Smooth muscle cell (in vitro differentiated cells): ENCODE results near the gene GDF3. TPM values are rescaled to one million over a fixed set of nuclear protein-coding genes. Genes with fewer than 3 reads are reported as not detected.

ENCODE experiments used
- DNase-seq: peaks from one replicate; lab custom pipeline; 2025; ENCODE audit not compliant: unreplicated experiment; lab: John Stamatoyannopoulos, UW
- H2AFZ ChIP-seq: fragments of 200-600 bp; sonication (generic); 2 replicates; pipeline ENCODE4 v1.6.0; 2016; ENCODE audit warnings: antibody characterized with exemption, low read depth, mild to moderate bottlenecking
- H3F3A ChIP-seq: fragments of 200-600 bp; sonication (generic); 2 replicates; pipeline ENCODE4 v1.6.0; 2017; ENCODE audit warnings: antibody characterized with exemption, low read depth
- H3K27ac ChIP-seq: fragments of 200-600 bp; sonication (generic); 2 replicates; pipeline ENCODE4 v1.5.1; 2016; ENCODE audit warnings: low read depth, mild to moderate bottlenecking
- H3K27me3 ChIP-seq: fragments of 200-600 bp; sonication (generic); 2 replicates; pipeline ENCODE4 v1.6.1; 2016; ENCODE audit warnings: low read depth, mild to moderate bottlenecking
- H3K36me3 ChIP-seq: fragments of 200-600 bp; sonication (generic); 2 replicates; pipeline ENCODE4 v1.5.1; 2016; ENCODE audit warnings: low read depth
- H3K4me1 ChIP-seq: fragments of 200-600 bp; sonication (generic); 2 replicates; pipeline ENCODE4 v1.5.1; 2016; ENCODE audit warnings: low read depth
- H3K4me2 ChIP-seq: fragments of 200-600 bp; sonication (generic); 2 replicates; pipeline ENCODE4 v1.6.0; 2016; ENCODE audit warnings: mild to moderate bottlenecking
- H3K4me3 ChIP-seq: fragments of 200-600 bp; sonication (generic); 2 replicates; pipeline ENCODE4 v1.5.1; 2016; ENCODE audit warnings: mild to moderate bottlenecking
- H3K79me2 ChIP-seq: fragments of 200-600 bp; sonication (generic); 2 replicates; pipeline ENCODE4 v1.6.0; 2016; ENCODE audit warnings: low read depth, mild to moderate bottlenecking
- H3K9ac ChIP-seq: fragments of 200-600 bp; sonication (generic); 2 replicates; pipeline ENCODE4 v1.6.0; 2016; ENCODE audit warnings: low read depth
- H3K9me3 ChIP-seq: fragments of 200-600 bp; sonication (generic); replicated peaks from 2 replicates; pipeline ENCODE4 v1.5.1; 2016; ENCODE audit warnings: low read depth
- H4K20me1 ChIP-seq: fragments of 200-600 bp; sonication (generic); 2 replicates; pipeline ENCODE4 v1.6.0; 2016; ENCODE audit warnings: low read depth
- WGBS: methylation state at CpG from one replicate; pipeline ENCODE4 v1.1.7; 2016; ENCODE audit warnings: low lambda C conversion rate; 5-methylcytosine and 5-hydroxymethylcytosine counted together
- polyA plus RNA-seq: library from polyadenylated mRNA; unstranded; fragments of >200 nt; fragmentation: Nextera tagmentation; extraction: Ambion mirVana; gene quantifications from 2 replicates; pipeline ENCODE4 v1.2.1, GENCODE V29; 2016
- total RNA-seq: library from RNA; depleted of rRNA; stranded (reverse); fragments of >200 nt; gene quantifications from 2 replicates; pipeline ENCODE4 v1.2.3, GENCODE V29; 2014
- TF ChIP-seq, protein P1 (sequence below): fragments of 200-600 bp; sonication (generic); IDR thresholded peaks from 2 replicates; pipeline ENCODE4 v1.5.1; 2017; ENCODE audit warnings: borderline replicate concordance, mild to moderate bottlenecking, antibody characterized with exemption; ENCODE audit not compliant: insufficient read depth, poor library complexity, severe bottlenecking

Gene GDF3
- total and polyA plus RNA-seq, 2 experiments from 2014 or later = not detected

DNA sequence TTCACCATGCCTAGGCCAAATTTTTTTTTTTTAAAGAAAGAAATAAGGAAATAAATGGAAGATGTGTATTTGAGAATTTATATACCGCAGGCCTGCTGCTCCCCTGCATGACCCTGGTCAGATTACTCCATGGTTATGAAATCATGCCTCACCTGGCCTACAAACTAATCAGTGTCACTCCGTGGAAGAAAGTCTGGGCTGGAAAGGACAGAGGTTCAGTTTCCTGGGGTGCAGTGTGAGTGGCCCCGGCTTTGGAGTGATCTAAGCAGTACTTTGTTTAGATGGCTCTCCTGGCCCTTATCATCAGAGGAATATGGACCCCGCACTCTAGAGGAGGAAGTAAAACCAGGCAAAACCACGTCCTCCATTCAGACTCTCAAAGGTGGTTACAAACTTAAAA, 39.5 kb downstream of the GDF3 start:
- Histone ChIP-seq H3K9ac (no peak overlapping the region), H3K4me1 (no peaks in the 10 kb centered on the region), H3K4me2 (no peak overlapping the region), H3K27me3 (no peaks in the 10 kb centered on the region), H3K9me3 (no peaks in the 10 kb centered on the region), H3K4me3 (no peak overlapping the region), H2AFZ (no peak overlapping the region), H3K79me2 (no peaks in the 10 kb centered on the region), H3K27ac (no peak overlapping the region), H3F3A (no peaks in the 10 kb centered on the region), H3K36me3 (no peaks in the 10 kb centered on the region), H4K20me1 (no peaks in the 10 kb centered on the region)
- TF ChIP-seq, protein P1, sequence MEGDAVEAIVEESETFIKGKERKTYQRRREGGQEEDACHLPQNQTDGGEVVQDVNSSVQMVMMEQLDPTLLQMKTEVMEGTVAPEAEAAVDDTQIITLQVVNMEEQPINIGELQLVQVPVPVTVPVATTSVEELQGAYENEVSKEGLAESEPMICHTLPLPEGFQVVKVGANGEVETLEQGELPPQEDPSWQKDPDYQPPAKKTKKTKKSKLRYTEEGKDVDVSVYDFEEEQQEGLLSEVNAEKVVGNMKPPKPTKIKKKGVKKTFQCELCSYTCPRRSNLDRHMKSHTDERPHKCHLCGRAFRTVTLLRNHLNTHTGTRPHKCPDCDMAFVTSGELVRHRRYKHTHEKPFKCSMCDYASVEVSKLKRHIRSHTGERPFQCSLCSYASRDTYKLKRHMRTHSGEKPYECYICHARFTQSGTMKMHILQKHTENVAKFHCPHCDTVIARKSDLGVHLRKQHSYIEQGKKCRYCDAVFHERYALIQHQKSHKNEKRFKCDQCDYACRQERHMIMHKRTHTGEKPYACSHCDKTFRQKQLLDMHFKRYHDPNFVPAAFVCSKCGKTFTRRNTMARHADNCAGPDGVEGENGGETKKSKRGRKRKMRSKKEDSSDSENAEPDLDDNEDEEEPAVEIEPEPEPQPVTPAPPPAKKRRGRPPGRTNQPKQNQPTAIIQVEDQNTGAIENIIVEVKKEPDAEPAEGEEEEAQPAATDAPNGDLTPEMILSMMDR = no peak
- 91% methylated on average over 5 of the region's 5 CpGs for WGBS
- DNase-seq = no peak

DNA sequence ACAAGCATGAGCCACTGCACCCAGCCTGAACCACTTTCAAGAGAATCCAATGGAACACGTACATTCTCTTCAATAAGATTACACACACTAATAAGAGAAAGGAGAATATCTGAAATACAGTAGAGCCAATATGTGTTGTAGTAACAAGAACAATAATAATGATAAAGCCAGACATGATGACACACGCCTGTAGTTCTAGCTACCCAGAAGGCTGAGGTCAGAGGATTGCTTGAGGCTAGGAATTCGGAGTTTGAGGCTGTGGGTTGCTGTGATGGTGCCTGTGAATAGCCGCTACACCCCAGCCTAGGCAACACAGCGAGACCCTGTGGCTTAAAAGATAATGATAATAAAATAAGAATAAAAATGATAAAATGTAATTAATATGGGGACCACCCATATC, 45.5 kb downstream of the GDF3 start:
- WGBS = 94% methylated on average over 5 of the region's 5 CpGs
- H4K20me1 ChIP-seq = no peaks in the 10 kb centered on the region
- H3K79me2 ChIP-seq = no peaks in the 10 kb centered on the region
- H3K27me3 ChIP-seq = no peaks in the 10 kb centered on the region
- no peak overlapping the region for H3K4me3 ChIP-seq
- H2AFZ ChIP-seq = no peak overlapping the region
- no peaks in the 10 kb centered on the region for H3K9me3 ChIP-seq
- H3K36me3 ChIP-seq = no peaks in the 10 kb centered on the region
- TF ChIP-seq, protein P1 = no peak
- no peak overlapping the region for H3K27ac ChIP-seq
- no peak overlapping the region for H3K4me2 ChIP-seq
- H3K9ac ChIP-seq = no peak overlapping the region
- H3K4me1 ChIP-seq = no peaks in the 10 kb centered on the region
- H3F3A ChIP-seq = no peaks in the 10 kb centered on the region
- DNase-seq = no peak

DNA sequence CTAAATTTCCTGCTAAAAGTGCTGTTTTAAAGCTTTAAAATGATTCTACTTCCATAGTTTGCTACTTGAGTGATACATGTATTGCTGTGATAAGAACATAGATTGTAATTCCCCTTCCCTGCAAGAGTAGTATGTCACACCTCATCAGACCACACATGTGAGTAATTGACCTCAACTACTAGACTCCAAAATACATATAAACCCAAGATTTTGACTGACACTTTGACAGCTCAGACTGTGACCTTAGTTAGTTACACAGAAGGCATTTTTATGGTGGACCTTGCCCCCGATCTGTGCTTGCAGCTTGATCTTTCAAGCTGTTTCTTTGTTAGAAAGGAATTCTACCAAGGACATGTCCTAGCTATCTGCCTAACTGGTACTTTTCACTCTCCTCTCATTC, 48.5 kb downstream of the GDF3 start:
- H3K9ac ChIP-seq = no peak overlapping the region
- H3K27me3 ChIP-seq = no peaks in the 10 kb centered on the region
- H3K4me3 ChIP-seq = no peak overlapping the region
- TF ChIP-seq, protein P1 = no peak
- H3K9me3 ChIP-seq = no peaks in the 10 kb centered on the region
- H3F3A ChIP-seq = peaks cover 3% of the 10 kb centered on the region
- peaks cover 6% of the 10 kb centered on the region for H3K4me1 ChIP-seq
- H3K4me2 ChIP-seq = no peak overlapping the region
- H3K36me3 ChIP-seq = no peaks in the 10 kb centered on the region
- H2AFZ ChIP-seq = no peak overlapping the region
- 0% methylated on average over 1 of the region's 1 CpG for WGBS
- H3K27ac ChIP-seq = no peak overlapping the region
- no peak for DNase-seq
- no peaks in the 10 kb centered on the region for H3K79me2 ChIP-seq
- H4K20me1 ChIP-seq = no peaks in the 10 kb centered on the region

DNA sequence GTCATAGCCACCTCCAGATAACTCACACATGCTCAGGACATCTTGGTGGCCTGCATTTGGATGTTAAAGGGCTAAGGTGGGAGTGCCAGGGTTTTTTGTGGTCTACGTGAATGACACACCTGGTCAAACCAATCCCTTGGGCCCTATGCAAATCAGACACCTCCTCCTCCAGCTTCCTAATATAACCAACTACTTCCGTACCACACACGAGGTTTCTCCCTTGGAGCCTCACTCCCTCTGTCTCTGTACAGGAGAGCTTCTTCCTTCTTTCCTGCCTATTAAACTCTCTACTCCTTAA, 49.4 kb downstream of the GDF3 start:
- WGBS = 64% methylated on average over 3 of the region's 3 CpGs
- H3K4me2 ChIP-seq = no peak overlapping the region
- peaks cover 3% of the 10 kb centered on the region for H3F3A ChIP-seq
- no peaks in the 10 kb centered on the region for H3K27me3 ChIP-seq
- H3K36me3 ChIP-seq = no peaks in the 10 kb centered on the region
- H2AFZ ChIP-seq = no peak overlapping the region
- no peak for DNase-seq
- no peak overlapping the region for H3K4me3 ChIP-seq
- peaks cover 8% of the 10 kb centered on the region for H3K4me1 ChIP-seq
- no peak overlapping the region for H3K27ac ChIP-seq
- H3K9me3 ChIP-seq = no peaks in the 10 kb centered on the region
- TF ChIP-seq, protein P1 = no peak
- H4K20me1 ChIP-seq = no peaks in the 10 kb centered on the region
- no peaks in the 10 kb centered on the region for H3K79me2 ChIP-seq
- H3K9ac ChIP-seq = no peak overlapping the region
